Kidney (tissue), 14 donors: Measurements from ENCODE around the gene LUZP2. TPM values are rescaled to one million over a fixed set of nuclear protein-coding genes. Genes with fewer than 3 reads are reported as not detected.

Experiments used
- DNase-seq, 5 donors: peaks; one replicate each; pipeline ENCODE4 v3.0.0-alpha.2; 2013 to 2020
- FAIRE-seq: peaks from 2 replicates; lab custom pipeline; 2012; peaks lifted over from hg19 to GRCh38; lab: Jason Lieb, UNC
- H3K27ac ChIP-seq, 2 donors: one replicate each; pipeline ENCODE4 v1.7.0; 2013; ENCODE audit warnings: low read depth in 2 of 2, low read length in 2 of 2, inconsistent platforms in 1 of 2
- H3K27me3 ChIP-seq: one replicate; pipeline ENCODE4 v1.7.1; 2013; ENCODE audit warnings: low read length, inconsistent platforms; ENCODE audit not compliant: control insufficient read depth, insufficient read depth
- H3K36me3 ChIP-seq, 3 donors: one replicate each; pipeline versions ENCODE4 v1.7.0 to v1.7.1; 2013; ENCODE audit warnings: low read length in 3 of 3, control low read depth in 1 of 3, inconsistent platforms in 1 of 3; ENCODE audit not compliant: insufficient read depth in 3 of 3, control insufficient read depth in 2 of 3
- H3K4me1 ChIP-seq, 3 donors: one replicate each; pipeline versions ENCODE4 v1.7.0 to v1.7.1; 2013; ENCODE audit warnings: low read length in 3 of 3, inconsistent platforms in 1 of 3, low read depth in 1 of 3; ENCODE audit not compliant: control insufficient read depth in 2 of 3, insufficient read depth in 2 of 3
- H3K4me3 ChIP-seq, 3 donors: one replicate each; pipeline versions ENCODE4 v1.7.0 to v1.8.1; 2013; ENCODE audit warnings: low read length in 3 of 3, control low read depth in 1 of 3, inconsistent platforms in 1 of 3
- H3K9ac ChIP-seq, 3 donors: one replicate each; pipeline versions ENCODE4 v1.7.0 to v1.7.1; 2013; ENCODE audit warnings: low read length in 3 of 3, control low read depth in 1 of 3, inconsistent platforms in 1 of 3
- H3K9me3 ChIP-seq, 3 donors: one replicate each; pipeline versions ENCODE4 v1.7.0 to v1.7.1; 2013; ENCODE audit warnings: low read length in 3 of 3, control low read depth in 1 of 3, inconsistent platforms in 1 of 3; ENCODE audit not compliant: control insufficient read depth in 2 of 3, insufficient read depth in 1 of 3
- intact Hi-C: fragments of 100-400 bp; cut with DNase I; formaldehyde crosslinking; loops from one replicate; pipeline ENCODE4 v1.11.1; 2022
- polyA plus RNA-seq: library from polyadenylated mRNA; stranded (reverse); fragments of 350-450 nt; fragmentation: Illumina TruSeq; extraction: RNeasy Lipid Tissue Mini Kit (QIAGEN cat#74804); gene quantifications from one replicate; pipeline ENCODE4 v1.2.3, GENCODE V29; 2014; ENCODE audit warnings: low read depth, low replicate concordance; ENCODE audit not compliant: insufficient read depth
- total RNA-seq: library from RNA; stranded (reverse); fragmentation: NEBNext Ultra II Directional; extraction: Animal tissue kit (Norgen Biotek cat#: 25700); gene quantifications from one replicate; pipeline ENCODE4 v1.2.1, GENCODE V29; 2021
- TF ChIP-seq, protein P1 (sequence below): IDR thresholded peaks from 3 replicates; pipeline ENCODE4 v1.5.1; 2012; ENCODE audit warnings: mild to moderate bottlenecking, moderate library complexity, borderline replicate concordance; ENCODE audit not compliant: insufficient read depth; ENCODE audit errors: extremely low read depth
- donor health status: control.
- donor health status: control.
- donor health status: control.
- donor health status: control.
- donor health status: control.
- donor health status: DM: yes; HTN: yes; CAD: no.
- donor health status: Normal renal cell carcinoma (clear cell type).

Gene LUZP2
- total and polyA plus RNA-seq, 2 donors from 2014 or later = 0.19 TPM; not detected in 1

DNA sequence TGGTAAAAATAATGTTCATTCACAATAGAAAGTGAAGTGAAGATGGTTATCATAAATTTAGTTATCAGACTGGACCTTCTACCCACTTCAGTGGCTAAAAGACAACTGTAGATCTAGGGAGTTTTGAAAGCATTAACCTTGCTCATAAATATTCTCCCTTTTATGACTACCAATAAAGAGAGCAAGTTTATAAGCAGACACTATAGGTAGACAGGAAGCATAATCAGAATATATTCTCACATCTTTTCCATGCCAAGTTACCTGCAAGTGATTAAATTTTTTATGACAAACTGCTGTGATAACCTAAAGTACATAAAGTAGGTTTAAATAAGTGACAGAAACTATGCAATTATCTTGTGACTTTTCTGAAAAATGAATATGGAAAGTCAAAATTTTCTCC lies 62.5 kb downstream of the LUZP2 start:
- H3K27ac ChIP-seq = no peak overlapping the region
- no peak for FAIRE-seq
- H3K36me3 ChIP-seq = no peaks in the 10 kb centered on the region

DNA sequence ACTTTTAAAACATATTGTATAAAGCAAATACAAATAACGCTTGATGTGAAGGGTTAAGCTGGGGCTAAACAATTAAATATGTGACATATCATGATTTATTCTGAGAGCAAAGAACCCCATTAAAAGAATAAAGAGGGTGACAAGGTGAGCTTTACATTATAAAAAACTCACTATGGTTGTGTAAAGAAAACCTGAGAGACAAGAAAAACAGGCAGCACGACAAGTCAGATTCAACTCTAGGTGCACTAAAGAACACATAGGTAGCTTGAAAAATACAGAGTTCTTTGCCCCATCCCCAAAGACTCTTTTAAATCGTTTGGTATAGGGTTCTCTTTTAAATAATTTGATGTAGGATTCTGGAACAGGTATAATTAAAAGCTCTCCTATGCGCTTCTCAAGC lies 63.5 kb downstream of the LUZP2 start:
- Histone ChIP-seq H3K27ac (no peak overlapping the region), H3K9ac (no peak overlapping the region), H3K27me3 (no peaks in the 10 kb centered on the region), H3K36me3 (no peaks in the 10 kb centered on the region), H3K9me3 (no peaks in the 10 kb centered on the region), H3K4me3 (no peak overlapping the region), H3K4me1 (no peaks in the 10 kb centered on the region)
- DNase-seq (no peak), FAIRE-seq (no peak)
- intact Hi-C loops = no loop called here
- TF ChIP-seq, protein P1, sequence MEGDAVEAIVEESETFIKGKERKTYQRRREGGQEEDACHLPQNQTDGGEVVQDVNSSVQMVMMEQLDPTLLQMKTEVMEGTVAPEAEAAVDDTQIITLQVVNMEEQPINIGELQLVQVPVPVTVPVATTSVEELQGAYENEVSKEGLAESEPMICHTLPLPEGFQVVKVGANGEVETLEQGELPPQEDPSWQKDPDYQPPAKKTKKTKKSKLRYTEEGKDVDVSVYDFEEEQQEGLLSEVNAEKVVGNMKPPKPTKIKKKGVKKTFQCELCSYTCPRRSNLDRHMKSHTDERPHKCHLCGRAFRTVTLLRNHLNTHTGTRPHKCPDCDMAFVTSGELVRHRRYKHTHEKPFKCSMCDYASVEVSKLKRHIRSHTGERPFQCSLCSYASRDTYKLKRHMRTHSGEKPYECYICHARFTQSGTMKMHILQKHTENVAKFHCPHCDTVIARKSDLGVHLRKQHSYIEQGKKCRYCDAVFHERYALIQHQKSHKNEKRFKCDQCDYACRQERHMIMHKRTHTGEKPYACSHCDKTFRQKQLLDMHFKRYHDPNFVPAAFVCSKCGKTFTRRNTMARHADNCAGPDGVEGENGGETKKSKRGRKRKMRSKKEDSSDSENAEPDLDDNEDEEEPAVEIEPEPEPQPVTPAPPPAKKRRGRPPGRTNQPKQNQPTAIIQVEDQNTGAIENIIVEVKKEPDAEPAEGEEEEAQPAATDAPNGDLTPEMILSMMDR = no peak

More for the DNA sequence above, 62.5 kb downstream of the LUZP2 start:
- Histone ChIP-seq H3K4me1 (no peaks in the 10 kb centered on the region), H3K9me3 (no peaks in the 10 kb centered on the region), H3K9ac (no peak overlapping the region), H3K27me3 (no peaks in the 10 kb centered on the region), H3K4me3 (no peak overlapping the region)
- intact Hi-C loops = no loop called here
- TF ChIP-seq, protein P1 = no peak
- no peak for DNase-seq

DNA sequence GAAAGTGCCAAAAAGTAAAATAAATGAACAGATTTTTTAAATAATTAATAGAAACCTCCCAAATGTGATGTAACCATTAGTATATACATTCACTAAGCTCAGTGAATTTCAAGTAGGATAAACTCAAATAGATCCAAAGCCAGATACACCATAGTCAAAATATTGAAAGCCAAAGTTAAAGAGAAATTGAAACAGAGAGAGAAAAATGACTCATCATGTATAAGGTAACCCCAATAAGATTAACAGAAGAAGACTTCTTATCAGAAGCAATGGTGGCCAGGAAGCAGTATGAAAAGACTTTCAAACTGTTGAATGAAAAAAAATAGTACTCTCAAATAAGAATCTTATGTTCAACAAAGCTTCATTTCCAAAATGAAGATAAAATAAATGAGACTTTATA lies 70.5 kb downstream of the LUZP2 start:
- H3K4me1 ChIP-seq = no peaks in the 10 kb centered on the region
- H3K9ac ChIP-seq = no peak overlapping the region
- TF ChIP-seq, protein P1 = no peak
- DNase-seq = no peak
- FAIRE-seq = no peak
- intact Hi-C loops = no loop called here
- no peaks in the 10 kb centered on the region for H3K27me3 ChIP-seq
- no peaks in the 10 kb centered on the region for H3K36me3 ChIP-seq
- no peak overlapping the region for H3K4me3 ChIP-seq
- no peaks in the 10 kb centered on the region for H3K9me3 ChIP-seq
- H3K27ac ChIP-seq = no peak overlapping the region

DNA sequence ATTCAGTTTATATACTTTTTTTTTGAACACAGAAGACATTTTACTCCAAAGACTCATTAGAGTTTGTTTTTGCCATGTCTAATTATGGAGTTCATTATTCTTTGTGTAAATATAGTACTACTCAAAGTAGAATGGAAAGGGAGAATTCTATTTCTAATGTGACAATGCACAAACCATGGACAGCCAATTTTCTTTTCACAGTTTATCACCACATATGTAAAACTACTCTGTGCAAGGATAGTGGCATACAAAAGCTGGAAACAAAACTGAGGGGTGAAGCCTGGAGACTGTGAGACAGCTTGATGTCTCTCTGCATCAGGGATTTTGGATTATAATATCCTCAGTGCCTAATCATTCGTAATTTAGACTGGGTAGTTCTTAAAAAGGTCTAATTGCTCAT lies 75.5 kb downstream of the LUZP2 start:
- no peak for FAIRE-seq
- intact Hi-C loops = no loop called here
- Histone ChIP-seq H3K36me3 (no peaks in the 10 kb centered on the region), H3K9ac (no peak overlapping the region), H3K4me1 (no peaks in the 10 kb centered on the region), H3K4me3 (no peak overlapping the region), H3K27me3 (no peaks in the 10 kb centered on the region), H3K27ac (no peak overlapping the region), H3K9me3 (no peaks in the 10 kb centered on the region)
- no peak for DNase-seq
- TF ChIP-seq, protein P1 = no peak
